Endothelial cell of hepatic sinusoid (primary cell): ENCODE measurements around the gene LDLRAP1.

ENCODE experiments used
- in situ Hi-C: cut with HindIII; loops from 2 replicates; pipeline ENCODE4 v1.10.0; 2017; ENCODE audit warnings: low sequenced_read_pairs

The LDLRAP1 gene

GRCh38 chr1:25541889-25542658 is 1.3 kb upstream of the LDLRAP1 start:
- in situ Hi-C loops = no loop called here

GRCh38 chr1:25543005-25543424 is 391 bp upstream of the LDLRAP1 start:
- in situ Hi-C loops = no loop called here

DNA sequence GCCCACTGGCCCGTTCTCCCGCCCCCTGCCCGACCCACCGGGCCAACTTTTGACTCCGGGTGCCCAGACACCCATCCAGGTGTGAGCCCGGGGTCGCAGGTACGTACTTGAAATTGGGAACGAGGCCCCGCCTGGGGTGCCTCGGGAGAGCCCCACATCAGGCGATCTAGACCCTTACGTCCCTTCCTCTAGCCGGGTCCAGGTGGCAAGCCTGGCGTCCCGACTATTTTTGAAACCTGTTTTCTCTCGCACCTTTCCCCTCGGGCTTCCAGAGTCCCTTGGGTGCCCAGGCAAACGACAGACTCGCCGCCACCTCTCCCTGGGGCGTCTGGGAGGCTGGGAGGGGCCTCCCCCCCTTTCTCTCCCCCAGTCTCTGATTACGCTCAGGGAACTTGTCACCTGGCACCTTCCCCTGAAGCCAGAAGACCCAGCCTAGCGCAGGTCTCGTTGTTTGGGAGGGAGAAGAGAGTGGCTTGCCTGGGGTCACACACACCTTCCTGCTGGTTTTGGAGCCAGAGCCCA is 898 bp downstream of the LDLRAP1 start:
- in situ Hi-C loops = no loop called here

DNA sequence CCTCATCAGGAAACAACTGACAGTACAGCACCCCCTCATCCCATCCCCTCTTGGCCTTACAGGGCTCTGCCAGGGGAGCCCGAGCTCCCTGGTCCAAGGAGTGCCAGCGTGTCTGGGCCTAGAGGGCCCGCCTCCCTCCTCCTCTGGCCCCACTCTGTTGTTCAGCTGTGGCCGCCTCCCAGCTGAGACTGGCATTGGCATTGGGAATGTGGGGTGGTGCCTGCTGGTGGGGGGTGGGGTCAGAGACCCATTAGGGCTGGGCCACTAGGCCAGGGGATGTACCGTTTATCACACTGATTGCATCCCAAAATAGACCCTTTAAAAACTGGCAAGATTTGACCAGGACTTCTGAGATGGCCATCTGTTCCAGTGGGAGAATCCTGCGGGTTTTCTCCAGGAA is 1.4 kb downstream of the LDLRAP1 start:
- in situ Hi-C loops = no loop called here

DNA sequence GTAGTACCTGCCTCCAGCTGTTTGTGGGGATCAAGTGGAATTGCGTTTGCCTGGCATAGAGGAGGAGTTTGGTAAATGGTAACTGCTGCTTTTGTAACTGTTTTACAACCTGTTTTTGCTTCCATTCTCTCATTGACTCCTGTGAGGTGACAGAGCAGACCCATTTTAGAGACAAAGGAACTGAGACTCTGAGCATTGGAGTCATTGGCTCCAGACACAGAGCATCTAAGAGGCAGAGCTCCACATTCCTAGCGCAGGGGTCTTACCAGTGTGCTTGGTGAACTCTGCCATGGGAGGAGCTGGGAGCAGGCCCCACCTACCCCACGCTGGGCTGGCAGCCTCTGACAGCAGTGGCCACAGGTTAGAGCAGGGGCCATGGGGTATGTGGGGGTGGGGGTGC is 2.4 kb downstream of the LDLRAP1 start:
- in situ Hi-C loops = no loop called here

DNA sequence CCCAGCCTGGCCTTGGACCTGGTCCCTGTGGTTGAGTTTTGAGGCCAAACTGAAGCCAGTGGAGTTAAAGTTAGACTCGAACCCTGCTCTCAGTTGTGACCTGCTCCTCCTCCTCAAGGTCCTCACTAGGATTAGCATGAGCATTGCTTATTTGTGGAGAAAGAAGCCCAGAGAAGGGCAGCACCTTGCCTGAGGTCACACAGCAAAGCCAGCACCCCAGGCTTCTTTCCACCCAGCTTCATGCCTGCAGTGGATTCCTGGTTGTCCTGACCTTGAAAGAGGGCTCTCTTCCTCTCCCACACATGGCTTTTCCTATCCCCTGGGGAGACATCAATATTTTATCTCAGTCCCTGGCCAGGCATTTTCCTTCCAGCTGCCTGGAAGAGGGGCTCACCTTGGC is 2.8 kb downstream of the LDLRAP1 start:
- in situ Hi-C loops = no loop called here

DNA sequence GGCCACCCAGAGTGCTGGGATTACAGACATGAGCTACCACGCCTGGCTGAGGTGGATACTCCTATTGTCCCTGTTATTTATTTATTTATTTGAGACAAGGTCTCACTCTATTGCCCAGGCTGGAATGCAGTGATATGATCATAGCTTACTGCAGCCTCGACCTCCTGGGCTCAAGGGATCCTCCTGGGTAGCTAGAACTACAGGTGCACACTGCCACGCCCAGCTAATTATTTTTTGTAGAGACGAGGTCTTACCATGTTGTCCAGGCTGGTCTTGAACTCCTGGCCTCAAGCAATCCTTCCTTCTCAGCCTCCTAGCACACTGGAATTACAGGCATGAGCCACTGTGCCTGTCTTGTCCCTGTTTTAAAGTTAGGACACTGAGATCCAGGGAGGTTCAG is 5.2 kb downstream of the LDLRAP1 start:
- in situ Hi-C loops = no loop called here

- in situ Hi-C loops = no loop called here
Measured at GRCh38 chr1:25549273-25550154, 6.1 kb downstream of the LDLRAP1 start.

DNA sequence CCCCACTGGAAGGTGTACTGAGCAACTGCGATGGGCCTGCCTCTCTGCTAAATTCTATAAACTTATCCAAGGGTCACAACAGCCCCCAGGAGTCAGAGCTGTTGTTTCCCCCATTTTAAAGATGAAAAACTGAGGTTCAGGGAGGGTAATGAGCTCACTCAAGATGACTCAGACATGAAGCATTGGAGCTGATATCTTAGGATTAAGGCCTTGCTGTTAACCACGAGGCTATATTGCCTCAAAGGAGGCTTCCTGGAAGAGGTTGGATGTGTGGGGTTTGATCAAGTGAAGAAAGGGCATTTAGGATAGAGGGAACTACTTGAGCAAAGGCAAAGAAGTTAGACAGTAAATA is 6.7 kb downstream of the LDLRAP1 start:
- in situ Hi-C loops = no loop called here

- in situ Hi-C loops = no loop called here
Measured at GRCh38 chr1:25550683-25551310, 7.4 kb downstream of the LDLRAP1 start.

GRCh38 chr1:25553749-25554429 is 10.5 kb downstream of the LDLRAP1 start:
- in situ Hi-C loops = no loop called here

GRCh38 chr1:25554430-25554780 is 11.0 kb downstream of the LDLRAP1 start:
- in situ Hi-C loops = no loop called here

DNA sequence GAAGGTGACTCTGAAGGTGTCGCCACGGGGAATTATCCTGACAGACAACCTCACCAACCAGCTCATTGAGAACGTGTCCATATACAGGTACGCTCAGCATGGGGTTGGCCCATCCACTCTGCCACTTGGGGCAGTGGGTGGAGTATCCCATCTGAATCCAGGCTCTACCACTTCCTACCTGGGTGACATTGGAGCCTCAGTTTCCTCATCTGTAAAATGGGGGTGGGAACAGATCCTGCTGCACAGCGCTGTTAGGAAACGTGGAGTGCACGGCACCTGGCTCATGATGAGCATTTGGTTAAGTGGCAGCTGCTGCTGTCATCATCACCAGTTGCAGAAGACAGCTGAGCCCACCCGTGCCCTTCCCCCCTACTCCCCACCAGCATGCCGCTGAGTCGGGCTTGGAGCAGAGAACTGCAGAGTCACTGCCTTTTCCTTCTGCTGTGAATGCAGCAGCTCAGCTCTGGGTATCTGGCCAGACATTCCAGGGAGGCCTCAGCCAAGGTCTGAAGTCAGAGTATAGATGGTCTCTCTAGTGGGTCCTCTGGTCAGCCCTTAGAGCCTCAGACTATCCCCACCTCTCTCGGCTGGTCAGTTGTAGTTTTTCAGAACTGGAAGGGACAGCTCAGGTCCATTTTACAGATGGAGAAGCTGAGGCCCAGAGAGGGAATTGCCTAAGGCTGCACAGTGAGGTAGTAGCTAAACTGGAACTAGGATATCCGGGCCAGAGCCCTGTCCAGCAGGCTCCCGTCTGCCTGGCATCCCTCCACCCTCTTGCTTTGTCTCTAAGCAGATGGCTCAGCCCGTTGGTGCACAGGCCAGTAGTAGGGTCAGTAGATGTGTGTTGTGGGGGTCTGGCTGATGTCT is 11.7 kb downstream of the LDLRAP1 start:
- in situ Hi-C loops = no loop called here

- in situ Hi-C loops = no loop called here
Measured at GRCh38 chr1:25555753-25556092, 12.3 kb downstream of the LDLRAP1 start.

DNA sequence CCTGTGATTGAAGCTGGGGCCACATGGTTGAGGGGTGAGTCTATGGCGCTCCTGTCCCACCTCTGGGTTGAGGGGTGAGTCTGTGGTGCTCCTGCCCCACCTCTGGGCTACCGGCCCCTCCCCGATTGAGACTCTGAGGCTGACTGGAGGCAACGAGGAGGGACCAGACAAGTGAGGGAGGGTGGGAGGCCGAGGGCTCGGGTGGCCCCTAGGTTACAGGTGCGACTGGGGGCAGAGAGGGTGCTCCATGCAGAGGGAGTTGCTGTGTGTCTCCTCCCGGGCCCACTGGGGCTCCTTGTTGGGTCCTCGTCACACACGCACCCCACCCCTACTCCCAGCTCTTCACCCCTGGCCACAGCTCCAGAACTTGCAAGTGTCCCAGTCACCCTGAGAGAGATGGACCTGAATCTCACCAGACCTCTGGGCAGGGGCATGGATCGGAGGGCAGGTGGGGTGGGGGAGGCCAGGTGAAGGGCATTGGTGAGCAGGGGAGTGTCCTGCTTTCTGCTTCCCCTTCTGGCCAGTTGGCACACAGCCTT is 12.8 kb downstream of the LDLRAP1 start:
- in situ Hi-C loops = no loop called here

DNA sequence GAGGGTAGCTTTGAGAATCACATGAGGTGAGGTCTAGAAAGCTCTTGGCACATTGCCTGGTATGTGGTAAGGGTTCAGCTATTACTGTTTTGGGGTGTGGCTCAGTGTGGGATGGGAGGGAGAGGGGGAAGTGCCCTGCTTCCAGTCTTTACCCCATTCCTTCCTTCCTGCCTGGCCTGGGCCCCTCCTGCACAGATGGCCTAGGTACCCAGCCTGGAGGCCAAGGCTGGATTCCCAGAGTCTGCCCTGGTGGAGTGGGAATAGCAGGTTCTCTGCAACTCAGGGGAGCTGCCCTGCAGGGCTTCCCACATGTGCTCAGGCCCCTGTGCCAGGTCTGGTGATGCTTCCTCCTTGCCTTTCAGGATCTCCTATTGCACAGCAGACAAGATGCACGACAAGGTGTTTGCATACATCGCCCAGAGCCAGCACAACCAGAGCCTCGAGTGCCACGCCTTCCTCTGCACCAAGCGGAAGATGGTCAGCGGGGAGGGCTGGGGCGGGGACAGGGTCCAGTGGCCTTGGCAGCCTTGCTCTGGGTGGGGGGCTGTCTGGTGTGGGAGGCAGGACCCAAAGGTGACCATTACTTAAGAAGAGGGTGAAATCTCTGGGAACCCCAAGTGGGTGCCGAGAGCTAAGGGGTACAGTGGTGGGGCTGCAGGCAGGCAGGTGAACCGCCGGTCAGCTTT is 13.5 kb downstream of the LDLRAP1 start:
- in situ Hi-C loops = no loop called here

DNA sequence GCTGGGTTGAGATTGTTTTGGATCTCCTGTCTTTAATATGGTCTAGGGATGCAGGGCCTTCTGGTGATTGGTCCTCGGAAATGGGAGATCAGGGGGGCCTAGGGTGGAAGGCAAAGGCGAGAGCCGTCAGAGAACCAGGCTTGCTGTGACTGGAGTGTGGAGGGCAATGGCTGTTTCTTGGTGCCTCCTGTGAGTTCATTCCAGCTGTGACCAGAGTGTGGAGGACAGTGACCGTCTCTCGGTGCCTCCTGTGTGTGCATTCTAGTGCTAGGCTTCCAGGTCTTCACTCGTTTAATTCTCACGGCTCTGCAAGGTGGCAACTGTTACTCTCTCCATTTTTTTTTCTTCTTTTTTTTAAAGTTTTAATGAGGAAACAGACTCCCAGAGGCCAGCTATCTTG is 14.1 kb downstream of the LDLRAP1 start:
- in situ Hi-C loops = no loop called here

DNA sequence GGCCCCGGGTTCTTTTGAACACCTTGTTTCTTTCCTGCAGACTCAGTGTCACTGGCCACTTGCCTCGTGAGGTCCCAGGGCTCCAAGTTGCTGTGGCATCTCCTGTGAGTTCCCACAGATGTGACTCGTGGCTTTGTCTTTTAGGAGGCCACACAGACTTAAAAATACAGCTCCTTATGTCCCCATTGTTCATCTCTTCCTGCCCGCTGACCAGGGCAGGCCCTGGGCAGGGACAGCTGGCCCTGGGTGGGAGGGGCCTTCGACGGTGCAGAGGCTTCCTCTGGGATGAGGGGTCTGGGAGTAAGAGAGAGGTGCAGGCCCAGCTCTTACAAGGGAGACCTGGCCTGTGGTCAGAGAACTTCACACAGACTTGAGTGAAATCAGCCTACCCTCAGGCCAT is 15.6 kb downstream of the LDLRAP1 start:
- in situ Hi-C loops = no loop called here

GRCh38 chr1:25560001-25560400 is 16.6 kb downstream of the LDLRAP1 start:
- in situ Hi-C loops = no loop called here
